Body of pancreas (tissue), 4 donors: Measurements from ENCODE around the gene YEATS2.

Experiments
- CTCF ChIP-seq, 7 experiments: fragments of 450-650 bp in 4 of 7; fragments of 200-600 bp in 3 of 7; sonication (generic) in 3 of 7; IDR thresholded peaks; one replicate each; pipeline ENCODE4 v1.5.1; 2016 to 2019; ENCODE audit warnings: antibody characterized with exemption in 7 of 7
- POLR2A ChIP-seq, 3 donors: fragments of 450-650 bp; IDR thresholded peaks; one replicate each; pipeline ENCODE4 v1.6.1; 2016; ENCODE audit warnings: antibody characterized with exemption in 3 of 3, mild to moderate bottlenecking in 2 of 3

- TF ChIP-seq CTCF (IDR thresholded peaks at IDR 0.05) (no peak), POLR2A (IDR thresholded peaks at IDR 0.05) (no peak)
These were observed 1.8 kb upstream of the YEATS2 start for GRCh38 chr3:183695569-183696364.
